Upper lobe of left lung (tissue), 6 donors: ENCODE measurements around the gene NOS1AP. TPM values are rescaled to one million over a fixed set of nuclear protein-coding genes. Genes with fewer than 3 reads are reported as not detected.

Experiments used
- ATAC-seq, 2 donors: fragments of 200-7000 bp; cut with Tn5 transposase; one replicate each; pipeline ENCODE4 v1.9.1; 2022; ENCODE audit warnings: mild to moderate bottlenecking in 2 of 2, moderate library complexity in 2 of 2; ENCODE audit not compliant: low FRiP score in 2 of 2
- DNase-seq, 2 donors: peaks; one replicate each; pipeline ENCODE4 v3.0.0-alpha.2; 2019 to 2020
- H3K27ac ChIP-seq, 4 donors: fragments of 200-600 bp; sonication (generic); one replicate each; pipeline ENCODE4 v1.5.1; 2016 to 2019
- H3K27me3 ChIP-seq, 4 donors: fragments of 200-600 bp; sonication (generic); one replicate each; pipeline ENCODE4 v1.5.1; 2017 to 2019
- H3K36me3 ChIP-seq, 4 donors: fragments of 200-600 bp; sonication (generic); one replicate each; pipeline ENCODE4 v1.5.1; 2016 to 2019
- H3K4me1 ChIP-seq, 4 donors: fragments of 200-600 bp; sonication (generic); one replicate each; pipeline ENCODE4 v1.5.1; 2018 to 2019
- H3K4me3 ChIP-seq, 4 donors: fragments of 200-600 bp; sonication (generic); one replicate each; pipeline ENCODE4 v1.5.1; 2017 to 2019; ENCODE audit warnings: mild to moderate bottlenecking in 2 of 4, moderate library complexity in 1 of 4
- H3K9me3 ChIP-seq, 4 donors: fragments of 200-600 bp; sonication (generic); one replicate each; pipeline ENCODE4 v1.5.1; 2018 to 2019
- EP300 ChIP-seq, 4 donors: sonication (generic); formaldehyde crosslinking; IDR thresholded peaks; one replicate each; pipeline ENCODE4 v1.5.1; 2017; ENCODE audit warnings: antibody characterized with exemption in 4 of 4, control low read depth in 2 of 4
- POLR2A ChIP-seq, 4 donors: fragments of 450-650 bp; IDR thresholded peaks; one replicate each; pipeline ENCODE4 v1.5.1; 2016 to 2017; ENCODE audit warnings: antibody characterized with exemption in 4 of 4, mild to moderate bottlenecking in 2 of 4
- POLR2AphosphoS5 ChIP-seq, 2 donors: sonication (generic); formaldehyde crosslinking; IDR thresholded peaks; one replicate each; pipeline ENCODE4 v1.5.1; 2017; ENCODE audit warnings: antibody characterized with exemption in 2 of 2
- WGBS, 2 donors: methylation state at CpG; one replicate each; pipeline ENCODE4 v1.1.5; 2017 to 2018; 5-methylcytosine and 5-hydroxymethylcytosine counted together
- total RNA-seq, 6 donors: library from RNA; depleted of rRNA in 4 of 6; stranded (reverse); fragments of >200 nt in 4 of 6; gene quantifications; one replicate each; pipeline versions ENCODE4 v1.1.0 to v1.2.1, GENCODE V29; 2016 to 2021
- TF ChIP-seq, protein P1 (sequence below), 6 experiments: fragments of 450-650 bp in 4 of 6; fragments of 200-600 bp in 2 of 6; sonication (generic) in 2 of 6; IDR thresholded peaks; one replicate each; pipeline ENCODE4 v1.5.1; 2016 to 2019; ENCODE audit warnings: antibody characterized with exemption in 6 of 6
- donor health status: DM: no; HTN: no; CAD: no; lungs with moderate emphysema.
- donor health status: DM: no; HTN: yes; CAD: no; lungs with severe emphysema.

Gene NOS1AP
- total RNA-seq, 6 donors from 2014 or later: 5.3 to 16.4 (median 6.5) TPM

DNA sequence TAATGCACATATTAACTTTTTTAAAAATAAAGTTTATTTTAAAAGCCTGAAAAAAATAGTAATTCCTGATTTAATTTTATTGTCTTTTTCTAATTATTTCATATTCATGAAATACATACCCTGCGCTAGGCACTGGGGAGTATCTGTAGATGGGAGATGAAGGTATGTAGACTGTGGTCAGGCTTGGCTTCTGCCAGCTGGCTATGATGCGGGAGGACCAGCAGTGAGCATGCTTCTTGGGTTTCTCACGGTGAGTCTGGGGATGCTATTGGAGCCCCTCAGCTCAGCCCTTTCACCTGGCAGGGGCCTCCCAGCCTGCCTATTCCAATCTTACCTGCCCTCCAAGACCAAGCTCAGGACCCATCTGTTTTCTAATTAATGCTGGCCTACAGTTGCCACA lies 138.4 kb downstream of the NOS1AP start:
- TF ChIP-seq EP300 (IDR thresholded peaks at IDR 0.05): no peak
- no peak for TF ChIP-seq POLR2A (IDR thresholded peaks at IDR 0.05)
- TF ChIP-seq POLR2AphosphoS5 (IDR thresholded peaks at IDR 0.05): no peak
- TF ChIP-seq, protein P1, sequence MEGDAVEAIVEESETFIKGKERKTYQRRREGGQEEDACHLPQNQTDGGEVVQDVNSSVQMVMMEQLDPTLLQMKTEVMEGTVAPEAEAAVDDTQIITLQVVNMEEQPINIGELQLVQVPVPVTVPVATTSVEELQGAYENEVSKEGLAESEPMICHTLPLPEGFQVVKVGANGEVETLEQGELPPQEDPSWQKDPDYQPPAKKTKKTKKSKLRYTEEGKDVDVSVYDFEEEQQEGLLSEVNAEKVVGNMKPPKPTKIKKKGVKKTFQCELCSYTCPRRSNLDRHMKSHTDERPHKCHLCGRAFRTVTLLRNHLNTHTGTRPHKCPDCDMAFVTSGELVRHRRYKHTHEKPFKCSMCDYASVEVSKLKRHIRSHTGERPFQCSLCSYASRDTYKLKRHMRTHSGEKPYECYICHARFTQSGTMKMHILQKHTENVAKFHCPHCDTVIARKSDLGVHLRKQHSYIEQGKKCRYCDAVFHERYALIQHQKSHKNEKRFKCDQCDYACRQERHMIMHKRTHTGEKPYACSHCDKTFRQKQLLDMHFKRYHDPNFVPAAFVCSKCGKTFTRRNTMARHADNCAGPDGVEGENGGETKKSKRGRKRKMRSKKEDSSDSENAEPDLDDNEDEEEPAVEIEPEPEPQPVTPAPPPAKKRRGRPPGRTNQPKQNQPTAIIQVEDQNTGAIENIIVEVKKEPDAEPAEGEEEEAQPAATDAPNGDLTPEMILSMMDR (IDR thresholded peaks at IDR 0.05): no peak
- WGBS, 2 donors: 97 to 98% methylated on average over 3 of the region's 3 CpGs
- no peak for DNase-seq

DNA sequence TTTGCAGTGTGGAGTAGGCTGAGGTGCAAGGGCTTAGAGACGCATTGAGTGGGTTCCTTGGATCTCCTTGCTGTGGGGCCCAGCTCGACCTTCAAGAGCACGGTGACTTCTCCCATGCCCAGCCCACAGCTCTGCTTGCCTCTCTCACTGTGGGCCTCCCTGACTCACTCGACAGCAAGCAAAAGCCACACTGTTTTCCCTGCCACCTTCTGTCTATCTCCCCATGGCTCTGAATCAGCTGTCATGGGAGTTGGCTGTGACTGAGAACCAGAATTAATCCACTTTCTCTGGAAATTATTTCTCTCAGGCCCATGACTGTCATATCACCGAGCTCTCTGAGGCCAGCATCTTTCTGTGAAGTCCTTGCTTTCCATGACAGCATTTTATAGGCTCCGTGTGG lies 140.7 kb downstream of the NOS1AP start:
- Histone ChIP-seq H3K27ac (no peak overlapping the region), H3K27me3 (no peaks in the 10 kb centered on the region), H3K4me3 (no peak overlapping the region), H3K4me1 (peaks cover 8 to 27% (median 20%) of the 10 kb centered on the region in 4 donors), H3K36me3 (no peaks in the 10 kb centered on the region), H3K9me3 (no peaks in the 10 kb centered on the region)
- no peak for DNase-seq
- no peak for ATAC-seq
- WGBS, 2 donors: 80 to 81% methylated on average over 6 of the region's 6 CpGs
- TF ChIP-seq EP300 (IDR thresholded peaks at IDR 0.05) (no peak), POLR2A (IDR thresholded peaks at IDR 0.05) (no peak), POLR2AphosphoS5 (IDR thresholded peaks at IDR 0.05) (no peak)
- TF ChIP-seq, protein P1 (IDR thresholded peaks at IDR 0.05): no peak

More for the DNA sequence above, 138.4 kb downstream of the NOS1AP start:
- Histone ChIP-seq H3K27me3 (no peaks in the 10 kb centered on the region), H3K4me3 (no peak overlapping the region), H3K4me1 (peaks cover 4 to 16% (median 13%) of the 10 kb centered on the region in 4 donors), H3K27ac (no peak overlapping the region), H3K9me3 (no peaks in the 10 kb centered on the region), H3K36me3 (no peaks in the 10 kb centered on the region)
- no peak for ATAC-seq

DNA sequence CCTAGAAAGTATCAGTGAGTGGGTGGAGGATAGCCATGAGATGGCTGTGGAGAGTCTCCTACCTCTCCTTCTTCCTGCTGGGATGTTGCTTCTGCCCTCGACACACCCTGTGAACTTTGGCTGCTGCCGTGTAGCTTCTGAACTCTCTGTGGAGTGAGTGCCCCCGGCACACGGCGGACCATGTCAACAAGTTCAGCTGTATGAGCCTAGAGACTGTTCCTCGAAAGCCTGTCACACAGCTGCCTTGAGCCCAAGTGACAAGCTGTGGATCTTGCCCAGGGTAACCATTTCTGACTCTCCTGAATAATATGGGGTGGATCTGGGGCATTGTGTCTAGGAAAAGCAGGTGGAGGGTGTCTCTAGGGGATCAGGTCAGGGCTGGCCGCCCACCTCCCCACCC lies 143.2 kb downstream of the NOS1AP start:
- H3K4me3 ChIP-seq: no peak overlapping the region
- no peaks in the 10 kb centered on the region for H3K27me3 ChIP-seq
- peak overlapping the region in 2 of 4 donors; percentile 11 to 17 for H3K27ac ChIP-seq
- no peaks in the 10 kb centered on the region for H3K36me3 ChIP-seq
- ATAC-seq: no peak
- no peaks in the 10 kb centered on the region for H3K9me3 ChIP-seq
- 78 to 83% methylated on average over 3 to 7 of the region's 7 CpGs for WGBS, 2 donors
- TF ChIP-seq POLR2A (IDR thresholded peaks at IDR 0.05) (no peak), POLR2AphosphoS5 (IDR thresholded peaks at IDR 0.05) (no peak), EP300 (IDR thresholded peaks at IDR 0.05) (no peak)
- TF ChIP-seq, protein P1 (IDR thresholded peaks at IDR 0.05): no peak
- DNase-seq: no peak
- H3K4me1 ChIP-seq: peaks cover 8 to 19% (median 11%) of the 10 kb centered on the region in 4 donors

DNA sequence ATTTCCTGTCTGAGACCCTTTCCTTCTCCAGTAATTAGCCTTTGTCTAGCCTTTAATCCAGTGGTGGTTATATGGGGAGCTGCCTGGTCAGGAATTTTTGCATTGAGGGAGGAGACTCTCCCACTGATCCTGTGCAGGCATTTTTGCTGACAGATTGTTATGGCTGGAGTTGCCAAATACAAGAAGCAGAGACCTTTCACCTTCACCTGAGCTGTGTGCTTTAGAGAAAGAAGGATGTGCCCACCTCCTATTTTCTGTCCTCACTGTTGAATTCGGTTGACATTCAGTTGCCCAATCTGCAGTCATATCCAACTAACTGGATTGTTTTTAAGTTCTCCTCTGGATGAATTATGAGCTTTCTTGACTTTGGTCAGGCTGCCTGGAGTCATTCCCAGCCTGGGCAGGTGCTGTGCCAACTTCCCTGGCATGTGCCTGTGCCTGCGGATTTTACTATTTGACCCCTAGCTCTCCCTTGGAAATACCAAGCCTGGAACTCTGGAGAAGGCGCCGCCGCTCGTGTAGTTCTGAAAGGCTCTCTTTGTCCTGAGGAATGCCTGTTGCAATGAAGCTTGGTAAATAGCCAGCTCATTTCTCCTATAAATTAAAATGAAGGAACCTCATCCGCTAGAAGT lies 143.9 kb downstream of the NOS1AP start:
- 55 to 67% methylated on average over 7 of the region's 7 CpGs for WGBS, 2 donors
- TF ChIP-seq, protein P1 (IDR thresholded peaks at IDR 0.05): no peak
- TF ChIP-seq POLR2A (IDR thresholded peaks at IDR 0.05) (no peak), POLR2AphosphoS5 (IDR thresholded peaks at IDR 0.05) (no peak), EP300 (IDR thresholded peaks at IDR 0.05) (no peak)
- ATAC-seq (peak in 1 of 2 donors; percentile 23), DNase-seq (peak in 1 of 2 donors; percentile 53)
- no peak overlapping the region for H3K4me3 ChIP-seq
- H3K27ac ChIP-seq: peak overlapping the region in 2 of 4 donors; percentile 11 to 17
- H3K4me1 ChIP-seq: peaks cover 8 to 26% (median 16%) of the 10 kb centered on the region in 4 donors
- H3K9me3 ChIP-seq: no peaks in the 10 kb centered on the region
- H3K27me3 ChIP-seq: no peaks in the 10 kb centered on the region
- H3K36me3 ChIP-seq: no peaks in the 10 kb centered on the region

DNA sequence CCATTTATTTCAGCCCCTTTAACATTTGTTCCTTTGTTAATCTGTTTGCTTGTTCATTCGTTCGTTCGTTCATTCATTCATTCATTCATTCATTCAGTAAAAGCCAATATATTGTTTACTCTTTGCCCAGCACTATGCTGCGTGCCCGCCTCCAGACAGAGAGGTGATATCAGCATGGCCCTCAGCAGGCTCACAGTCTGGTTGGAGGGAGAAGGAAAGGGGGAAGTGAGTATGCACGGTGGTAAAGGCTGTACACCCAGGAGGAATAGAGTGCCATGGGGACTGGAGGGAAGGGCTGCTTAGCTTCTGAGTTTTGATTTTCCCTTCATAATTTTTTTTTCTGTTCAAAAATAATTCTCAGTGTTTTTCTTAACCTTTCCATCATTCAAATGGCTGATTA lies 144.7 kb downstream of the NOS1AP start:
- H3K36me3 ChIP-seq: no peaks in the 10 kb centered on the region
- TF ChIP-seq POLR2A (IDR thresholded peaks at IDR 0.05) (no peak), POLR2AphosphoS5 (IDR thresholded peaks at IDR 0.05) (no peak), EP300 (IDR thresholded peaks at IDR 0.05) (no peak)
- TF ChIP-seq, protein P1 (IDR thresholded peaks at IDR 0.05): no peak
- WGBS, 2 donors: 86 to 87% methylated on average over 6 of the region's 6 CpGs
- H3K4me3 ChIP-seq: no peak overlapping the region
- no peaks in the 10 kb centered on the region for H3K27me3 ChIP-seq
- peaks cover 8 to 33% (median 19%) of the 10 kb centered on the region in 4 donors for H3K4me1 ChIP-seq
- H3K9me3 ChIP-seq: no peaks in the 10 kb centered on the region
- DNase-seq: no peak
- ATAC-seq: no peak
- H3K27ac ChIP-seq: no peak overlapping the region
